Activated T-cell treated with anti-CD3 and anti-CD28 coated beads, Interleukin-2, amount 50 U/mL, for 4 hours (primary cell): Measurements from ENCODE around the gene MAPK11. TPM values are rescaled to one million over a fixed set of nuclear protein-coding genes. Genes with fewer than 3 reads are reported as not detected.

Experiments
- ATAC-seq, 2 donors: fragments of 200-7000 bp; cut with Tn5 transposase; one replicate each; pipeline ENCODE4 v1.10.0; 2021
- DNase-seq: peaks from one replicate; pipeline ENCODE4 v3.0.0-alpha.2; 2020
- H3K27me3 Mint-ChIP-seq: one replicate; pipeline ENCODE4 v1.8.0; 2021; ENCODE audit warnings: low read depth, mixed read lengths
- H3K36me3 Mint-ChIP-seq: one replicate; pipeline ENCODE4 v1.8.0; 2022; ENCODE audit warnings: mixed read lengths; ENCODE audit not compliant: insufficient read depth
- H3K4me1 Mint-ChIP-seq: one replicate; pipeline ENCODE4 v1.8.0; 2021; ENCODE audit warnings: low read depth, mixed read lengths
- H3K4me3 Mint-ChIP-seq: one replicate; pipeline ENCODE4 v1.8.0; 2021; ENCODE audit warnings: mild to moderate bottlenecking, moderate library complexity, mixed read lengths
- H3K9me3 Mint-ChIP-seq: one replicate; pipeline ENCODE4 v1.8.0; 2021; ENCODE audit warnings: mixed read lengths
- total RNA-seq, 3 donors: library from RNA; stranded (reverse); gene quantifications; one replicate each; pipeline ENCODE4 v1.2.1, GENCODE V29; 2021

MAPK11 gene
- total RNA-seq, 3 donors from 2014 or later = 9.4 to 10.1 (median 9.8) TPM

DNA sequence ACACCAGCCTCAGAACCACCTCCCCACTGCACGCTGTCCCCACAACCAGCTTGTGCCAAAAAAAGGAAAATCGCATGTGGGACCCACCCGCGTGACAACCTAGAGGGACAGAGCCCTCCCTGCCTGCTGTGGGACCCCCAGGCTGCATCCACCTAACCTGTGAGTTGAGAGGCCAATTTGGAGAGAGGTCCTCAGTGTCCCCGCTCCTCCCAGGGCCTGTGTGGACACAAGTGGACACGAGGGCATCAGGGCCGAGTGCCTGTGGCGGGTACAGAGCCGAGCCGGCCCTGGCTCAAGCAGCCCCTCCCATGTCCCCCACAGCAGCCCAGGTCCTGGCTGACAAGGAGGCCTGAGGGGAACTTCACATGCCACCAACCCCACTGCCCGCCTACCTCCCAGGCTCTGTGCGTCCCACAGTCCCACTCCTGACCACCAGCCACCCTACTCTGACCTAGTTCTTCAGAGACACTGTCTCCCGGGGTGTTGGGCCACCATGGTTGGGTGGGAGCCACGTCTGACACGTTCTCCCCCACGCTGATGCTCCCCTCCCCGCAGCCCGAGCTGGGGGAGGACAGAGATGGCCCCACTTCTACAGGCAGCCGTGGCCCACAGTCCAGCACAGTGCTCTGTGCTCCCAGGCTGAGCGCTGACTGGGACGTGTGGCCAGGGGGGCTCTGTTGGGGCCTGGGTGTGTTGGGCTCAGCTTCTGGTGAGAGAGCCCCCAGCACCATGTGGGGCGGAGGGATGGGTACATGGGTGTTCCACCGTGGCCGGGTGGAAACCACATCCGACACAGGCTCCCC is 50.2 kb downstream of the MAPK11 start:
- no peaks in the 10 kb centered on the region for H3K27me3 Mint-ChIP-seq
- H3K36me3 Mint-ChIP-seq = peaks cover 23% of the 10 kb centered on the region
- H3K4me3 Mint-ChIP-seq = no peak overlapping the region
- no peaks in the 10 kb centered on the region for H3K9me3 Mint-ChIP-seq
- H3K4me1 Mint-ChIP-seq = no peaks in the 10 kb centered on the region
- DNase-seq (no peak), ATAC-seq (no peak)

DNA sequence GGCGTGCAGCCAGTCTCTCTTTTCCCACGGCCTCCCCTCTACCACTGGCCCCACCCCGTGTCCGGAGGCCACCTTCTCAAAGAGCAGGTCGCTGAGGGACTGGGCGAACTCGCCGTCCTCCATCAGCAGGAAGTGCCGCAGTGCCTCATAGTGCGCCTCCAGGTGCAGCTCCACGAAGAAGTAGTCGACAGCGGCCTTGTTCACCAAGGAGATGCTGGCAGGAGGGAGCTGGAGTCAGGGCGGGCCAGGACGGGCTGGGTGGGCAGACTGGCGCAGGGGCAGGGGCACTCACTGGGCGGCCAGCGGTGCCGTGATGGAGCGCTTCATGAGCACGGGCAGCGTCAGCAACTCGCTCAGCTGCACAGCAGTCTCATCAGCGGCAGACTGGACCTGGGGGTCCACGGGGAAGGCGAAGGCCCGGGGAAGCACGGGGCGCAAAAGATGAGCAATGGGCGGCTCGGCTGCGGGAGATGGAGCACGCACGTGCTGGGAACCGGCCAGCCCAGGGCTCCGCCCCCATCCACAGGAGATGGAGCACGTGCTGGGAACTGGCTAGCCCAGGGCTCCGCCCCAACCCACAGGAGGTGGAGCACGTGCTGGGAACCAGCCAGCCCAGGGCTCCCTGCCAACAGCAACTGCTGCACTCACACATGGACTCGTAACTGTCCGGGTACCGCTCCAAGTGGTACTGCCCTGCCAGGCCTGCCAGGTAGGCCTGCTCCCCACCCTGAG is 51.0 kb downstream of the MAPK11 start:
- Mint-ChIP-seq H3K4me3 (no peak overlapping the region), H3K27me3 (no peaks in the 10 kb centered on the region), H3K9me3 (no peaks in the 10 kb centered on the region), H3K4me1 (peaks cover 4% of the 10 kb centered on the region), H3K36me3 (peaks cover 26% of the 10 kb centered on the region)
- ATAC-seq (no peak), DNase-seq (no peak)

DNA sequence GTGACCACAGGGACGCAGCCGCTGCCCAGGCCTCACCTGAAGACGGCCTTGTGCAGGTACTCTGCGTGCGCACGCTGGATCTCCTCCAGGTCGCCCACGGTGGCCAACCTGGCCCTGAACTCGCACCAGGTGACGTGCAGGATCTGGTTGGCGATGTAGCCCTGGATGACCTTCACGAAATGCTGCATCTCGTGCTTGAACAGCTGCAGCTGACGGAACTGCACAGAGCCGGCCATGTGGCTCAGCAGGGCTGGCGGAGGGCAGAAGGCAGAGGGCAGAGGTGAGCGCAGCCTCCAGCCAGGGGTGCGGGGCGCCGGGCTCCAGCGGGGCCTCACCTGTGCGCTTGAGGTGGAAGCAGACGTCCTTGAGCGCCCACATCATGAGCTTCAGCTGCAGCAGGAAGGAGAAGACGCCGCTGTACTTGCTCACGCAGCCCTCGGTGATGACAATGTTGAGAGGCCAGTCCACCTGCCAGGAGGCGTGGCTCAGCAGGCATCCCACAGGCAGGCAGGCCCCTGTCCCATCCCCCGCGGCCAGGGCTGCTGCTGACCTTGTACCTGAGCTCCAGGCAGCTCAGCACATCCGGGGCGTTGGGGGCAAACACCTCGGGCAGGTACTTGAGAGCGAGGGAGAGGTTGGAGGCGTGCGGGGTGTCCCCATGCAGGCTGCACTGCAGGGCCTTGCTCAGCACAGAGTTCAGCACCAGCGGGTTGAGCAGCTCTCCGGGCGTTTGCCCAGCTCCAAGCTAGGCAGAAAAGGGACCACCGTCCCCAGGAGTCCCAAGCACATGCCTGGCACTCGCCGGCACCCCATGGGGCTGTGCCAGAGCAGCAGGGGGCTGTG is 51.8 kb downstream of the MAPK11 start:
- DNase-seq = no peak
- no peaks in the 10 kb centered on the region for H3K9me3 Mint-ChIP-seq
- no peak overlapping the region for H3K4me3 Mint-ChIP-seq
- H3K4me1 Mint-ChIP-seq = peaks cover 4% of the 10 kb centered on the region
- ATAC-seq = no peak
- no peaks in the 10 kb centered on the region for H3K27me3 Mint-ChIP-seq
- H3K36me3 Mint-ChIP-seq = peaks cover 25% of the 10 kb centered on the region

DNA sequence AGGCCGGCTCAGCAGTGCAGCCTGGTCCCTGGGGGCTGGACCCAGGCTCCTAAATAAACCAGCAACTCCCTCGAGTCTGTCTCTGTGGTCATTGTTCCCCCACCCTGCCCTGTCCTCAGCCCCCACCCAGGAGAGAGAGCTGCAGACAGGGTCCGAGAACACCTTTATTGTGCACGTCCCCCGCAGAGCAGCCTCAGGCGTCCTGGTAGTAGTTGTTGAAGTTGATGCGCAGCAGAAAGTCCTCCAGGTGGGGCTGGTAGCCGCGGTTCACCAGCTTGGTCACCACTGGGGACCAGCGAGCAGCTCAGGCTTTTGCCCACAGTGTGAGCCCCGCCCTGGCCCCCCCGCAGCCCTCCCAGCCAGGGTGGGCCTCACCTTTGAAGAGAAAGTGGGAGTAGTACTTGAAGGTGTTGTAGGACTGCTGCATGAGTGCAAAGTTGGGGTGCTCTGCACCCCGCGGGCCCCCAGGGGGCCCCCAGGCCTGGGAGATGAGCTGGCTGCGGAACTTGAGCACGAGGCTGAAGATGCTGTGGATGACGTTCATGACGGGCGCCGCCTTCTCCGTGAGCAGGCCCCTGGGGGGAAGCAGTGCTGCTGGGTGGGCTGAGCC is 52.5 kb downstream of the MAPK11 start:
- ATAC-seq (no peak), DNase-seq (no peak)
- peaks cover 7% of the 10 kb centered on the region for H3K4me1 Mint-ChIP-seq
- H3K9me3 Mint-ChIP-seq = no peaks in the 10 kb centered on the region
- peaks cover 23% of the 10 kb centered on the region for H3K36me3 Mint-ChIP-seq
- no peak overlapping the region for H3K4me3 Mint-ChIP-seq
- no peaks in the 10 kb centered on the region for H3K27me3 Mint-ChIP-seq

DNA sequence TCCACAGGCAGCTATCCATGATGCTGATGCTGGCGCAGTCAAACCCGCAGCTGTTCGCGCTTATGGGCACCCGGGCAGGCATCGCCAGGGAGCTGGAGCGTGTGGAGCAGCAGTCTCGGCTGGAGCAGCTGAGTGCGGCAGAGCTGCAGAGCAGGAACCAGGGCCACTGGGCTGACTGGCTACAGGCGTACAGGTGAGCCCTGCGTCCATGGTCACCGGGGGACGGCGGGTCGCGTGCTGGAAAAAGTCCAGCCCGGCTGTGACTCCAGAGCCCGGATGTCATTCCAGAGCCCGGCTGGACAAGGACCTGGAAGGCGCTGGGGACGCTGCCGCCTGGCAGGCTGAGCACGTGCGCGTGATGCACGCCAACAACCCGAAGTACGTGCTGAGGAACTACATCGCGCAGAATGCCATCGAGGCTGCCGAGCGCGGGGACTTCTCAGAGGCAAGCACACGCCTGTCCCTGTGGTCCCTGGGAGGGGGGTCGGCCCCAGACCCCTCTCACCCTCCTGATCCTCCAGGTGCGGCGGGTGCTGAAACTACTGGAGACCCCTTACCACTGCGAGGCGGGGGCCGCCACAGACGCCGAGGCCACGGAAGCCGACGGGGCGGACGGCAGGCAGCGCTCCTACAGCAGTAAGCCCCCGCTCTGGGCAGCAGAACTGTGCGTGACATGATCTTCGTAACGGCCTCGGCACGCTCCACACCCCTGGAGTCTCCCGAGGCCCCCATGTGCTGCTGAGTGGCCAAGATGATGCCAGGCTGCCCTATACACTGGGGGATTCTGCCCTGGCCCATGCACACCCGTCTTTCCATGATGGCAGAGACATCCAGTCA is 53.3 kb downstream of the MAPK11 start:
- no peak for DNase-seq
- Mint-ChIP-seq H3K4me3 (no peak overlapping the region), H3K9me3 (no peaks in the 10 kb centered on the region), H3K27me3 (no peaks in the 10 kb centered on the region), H3K4me1 (peaks cover 10% of the 10 kb centered on the region), H3K36me3 (peaks cover 25% of the 10 kb centered on the region)
- peak in 1 of 2 donors; percentile 16 for ATAC-seq

DNA sequence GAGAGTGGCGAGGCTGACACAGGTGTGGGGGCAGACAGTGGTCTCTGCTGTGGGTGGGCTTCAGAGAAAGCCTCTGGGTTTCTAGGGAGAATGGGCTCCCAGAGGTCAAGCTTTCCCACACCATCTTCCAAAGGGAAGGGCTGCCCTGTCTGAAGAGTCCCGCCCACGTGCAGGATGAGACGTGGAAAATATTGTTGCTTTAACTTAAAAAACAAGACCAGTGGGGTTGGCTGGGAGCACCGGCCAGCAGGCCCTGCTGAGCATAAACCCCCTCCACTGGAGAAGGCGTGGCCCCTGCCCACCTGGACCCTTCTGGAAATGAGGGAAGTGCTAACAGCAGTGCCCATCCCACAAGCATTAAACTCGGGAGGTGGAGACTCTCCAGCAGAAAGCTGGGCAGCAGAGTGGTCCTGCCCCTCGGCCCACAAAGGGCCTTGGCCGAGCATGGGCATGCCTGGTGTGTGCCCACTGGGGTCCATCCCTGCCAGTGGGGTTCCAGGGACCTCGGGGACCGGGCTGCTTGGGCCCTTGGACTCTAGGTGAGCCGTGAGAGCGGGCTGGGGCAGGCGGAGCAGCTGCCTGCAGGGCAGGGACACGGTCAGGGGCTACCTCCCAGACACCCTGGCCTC is 54.0 kb downstream of the MAPK11 start:
- no peak overlapping the region for H3K4me3 Mint-ChIP-seq
- ATAC-seq (no peak), DNase-seq (no peak)
- H3K27me3 Mint-ChIP-seq = no peaks in the 10 kb centered on the region
- no peaks in the 10 kb centered on the region for H3K9me3 Mint-ChIP-seq
- peaks cover 27% of the 10 kb centered on the region for H3K36me3 Mint-ChIP-seq
- peaks cover 11% of the 10 kb centered on the region for H3K4me1 Mint-ChIP-seq

DNA sequence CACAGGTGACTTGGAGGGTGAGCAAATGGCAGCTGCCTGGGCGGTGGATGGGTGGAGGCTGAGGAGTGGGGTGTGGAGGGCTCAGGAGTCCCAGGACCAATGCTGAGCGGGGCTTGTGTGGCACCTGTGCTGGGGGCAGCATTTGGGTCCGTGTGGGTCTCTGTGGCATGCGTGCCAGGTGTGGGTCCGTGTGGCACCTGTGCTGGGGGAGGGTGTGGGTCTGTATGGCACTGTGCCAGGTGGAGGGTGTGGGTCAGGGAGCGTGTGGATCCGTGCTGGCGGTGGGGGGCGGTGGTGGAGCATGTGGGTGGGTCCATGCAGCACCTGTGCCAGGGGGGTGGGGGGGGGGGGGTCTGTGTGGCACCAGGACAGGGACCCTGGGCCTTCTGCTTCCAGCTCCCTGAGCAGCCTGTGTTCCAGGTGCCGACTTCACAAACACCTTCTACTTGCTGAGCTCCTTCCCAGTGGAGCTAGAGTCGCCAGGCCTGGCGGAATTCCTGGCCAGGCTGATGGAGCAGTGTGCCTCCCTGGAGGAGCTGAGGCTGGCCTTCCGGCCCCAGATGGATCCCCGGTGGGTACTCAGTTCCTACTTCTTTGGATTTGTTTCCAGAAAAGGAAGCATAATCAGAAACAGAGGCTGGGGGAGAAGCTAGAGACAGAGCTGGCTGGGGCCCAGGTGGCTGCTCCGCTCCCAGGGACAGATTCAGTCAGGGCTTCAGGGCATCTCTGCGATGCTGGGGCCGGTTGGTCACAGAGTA is 54.7 kb downstream of the MAPK11 start:
- peaks cover 28% of the 10 kb centered on the region for H3K36me3 Mint-ChIP-seq
- H3K4me1 Mint-ChIP-seq = peaks cover 12% of the 10 kb centered on the region
- no peak for DNase-seq
- no peak overlapping the region for H3K4me3 Mint-ChIP-seq
- ATAC-seq = no peak
- H3K9me3 Mint-ChIP-seq = no peaks in the 10 kb centered on the region
- no peaks in the 10 kb centered on the region for H3K27me3 Mint-ChIP-seq

Other genes starting within 250 kb of the MAPK11 start
- not detected for gene TTLL8, start 212.1 kb downstream of the MAPK11 start, total RNA-seq
- under 1 TPM; 0.13 to 0.87 (median 0.38) TPM for gene MLC1, start 185.0 kb downstream of the MAPK11 start, total RNA-seq
- not detected for gene MOV10L1, start 180.4 kb downstream of the MAPK11 start, total RNA-seq
- 1 to 10 TPM; 1.1 to 2.9 (median 1.4) TPM for gene PANX2, start 99.6 kb downstream of the MAPK11 start, total RNA-seq
- 10 to 100 TPM; 91.3 to 95.0 (median 93.4) TPM for gene TRABD, start 84.5 kb downstream of the MAPK11 start, total RNA-seq
- gene SELENOO, start 69.4 kb downstream of the MAPK11 start, total RNA-seq = 10 to 100 TPM; 24.4 to 27.9 (median 26.9) TPM
- gene TUBGCP6, start 25.4 kb downstream of the MAPK11 start, total RNA-seq = 10 to 100 TPM; 44.5 to 50.6 (median 48.3) TPM
- 10 to 100 TPM; 45.1 to 50.6 (median 48.2) TPM for gene HDAC10, start 19.1 kb downstream of the MAPK11 start, total RNA-seq
- gene MAPK12, start 8.7 kb downstream of the MAPK11 start, total RNA-seq = 1 to 10 TPM; 3.3 to 4.3 (median 3.9) TPM
- gene PLXNB2, start 37.3 kb upstream of the MAPK11 start, total RNA-seq = 1 to 10 TPM; 4.0 to 4.8 (median 4.7) TPM
- gene DENND6B, start 56.6 kb upstream of the MAPK11 start, total RNA-seq = 1 to 10 TPM; 1.0 to 1.6 (median 1.3) TPM
- gene PPP6R2, start 72.9 kb upstream of the MAPK11 start, total RNA-seq = 10 to 100 TPM; 41.4 to 52.6 (median 43.3) TPM
- 100 to 1,000 TPM; 128 to 130 (median 129) TPM for gene SBF1, start 204.7 kb upstream of the MAPK11 start, total RNA-seq
- gene ADM2, start 211.2 kb upstream of the MAPK11 start, total RNA-seq = 1 to 10 TPM; 4.8 to 9.4 (median 8.2) TPM
- under 1 TPM in 1 of 3 donors, not detected in 2; 0.30 TPM for gene MIOX, start 216.5 kb upstream of the MAPK11 start, total RNA-seq
- 10 to 100 TPM; 68.7 to 79.9 (median 72.2) TPM for gene LMF2, start 237.3 kb upstream of the MAPK11 start, total RNA-seq
- gene NCAPH2, start 237.8 kb upstream of the MAPK11 start, total RNA-seq = 100 to 1,000 TPM; 152 to 175 (median 156) TPM